ENCODE results near the gene FAM237A.

DNA sequence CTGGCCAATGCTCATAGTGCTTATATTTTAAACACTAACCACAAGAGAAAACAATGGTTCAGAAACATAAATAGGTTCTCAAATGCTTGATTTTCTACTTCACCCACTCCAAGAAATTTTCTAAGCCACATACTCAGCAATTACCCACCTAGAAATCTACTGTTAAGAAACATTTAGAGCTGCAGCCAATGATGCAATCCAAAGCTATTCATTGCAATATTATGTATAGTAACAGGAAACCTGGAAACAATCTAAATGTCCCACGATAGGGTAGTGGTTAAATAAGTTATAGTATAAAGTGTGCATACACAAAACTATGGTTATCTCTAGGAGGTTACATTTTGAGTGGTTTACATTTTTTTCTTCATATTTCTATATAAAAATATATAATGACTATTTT, 5.7 kb downstream of the FAM237A start:
- no peak for TF ChIP-seq SREBF1 (IDR thresholded peaks at IDR 0.05; ENCODE audit: low read length)
- no peak for TF ChIP-seq JUND (IDR thresholded peaks at IDR 0.05; ENCODE audit: low read depth, low read length)
